ENCODE measurements around the gene SQSTM1. TPM values are rescaled to one million over a fixed set of nuclear protein-coding genes. Genes with fewer than 3 reads are reported as not detected.

Gene SQSTM1
- total RNA-seq, 3 donors from 2014 or later: 302 to 348 (median 321) TPM

DNA sequence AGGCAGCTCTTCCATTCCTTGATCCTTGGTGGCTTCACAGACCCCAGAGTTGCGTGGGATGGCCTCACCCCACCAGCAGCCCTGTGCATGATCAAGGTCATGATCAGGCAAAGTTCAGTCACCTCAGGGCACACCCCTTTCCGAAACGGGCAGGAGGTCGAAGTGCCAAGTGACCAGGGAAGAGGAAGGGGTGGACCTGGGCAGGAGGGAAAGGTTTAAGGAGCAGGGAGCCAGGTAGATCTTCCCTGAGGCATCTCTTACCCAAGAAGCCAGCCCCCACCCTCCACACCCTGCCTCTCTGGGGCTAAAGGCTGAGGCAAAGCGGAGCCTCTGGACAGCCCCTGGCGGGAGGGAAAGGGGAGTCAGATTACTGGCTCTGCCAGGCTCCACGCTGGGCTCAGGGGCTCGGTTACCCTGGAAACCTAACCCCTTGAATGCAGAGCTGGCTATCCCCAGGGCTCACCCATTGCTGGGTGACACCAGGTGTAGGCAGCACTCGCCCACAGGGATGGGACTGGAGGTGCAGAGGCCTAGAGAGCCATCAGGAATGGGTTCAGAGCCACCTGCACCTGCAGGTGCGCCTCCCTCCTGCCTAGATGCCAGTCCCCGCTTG lies 17.6 kb upstream of the SQSTM1 start:
- Histone ChIP-seq H3K4me1 (ENCODE audit: low read depth) (peaks cover 45% of the 10 kb centered on the region), H3K36me3 (ENCODE audit: low read depth) (peaks cover 15% of the 10 kb centered on the region), H3K4me3 (no peak overlapping the region), H3K9me3 (no peaks in the 10 kb centered on the region)
- intact Hi-C loops (cut with DNase I, micrococcal nuclease): no loop called here
- ATAC-seq (no peak), DNase-seq (peak in 2 of 3 donors; percentile 12 to 37)
- TF ChIP-seq, protein P1, sequence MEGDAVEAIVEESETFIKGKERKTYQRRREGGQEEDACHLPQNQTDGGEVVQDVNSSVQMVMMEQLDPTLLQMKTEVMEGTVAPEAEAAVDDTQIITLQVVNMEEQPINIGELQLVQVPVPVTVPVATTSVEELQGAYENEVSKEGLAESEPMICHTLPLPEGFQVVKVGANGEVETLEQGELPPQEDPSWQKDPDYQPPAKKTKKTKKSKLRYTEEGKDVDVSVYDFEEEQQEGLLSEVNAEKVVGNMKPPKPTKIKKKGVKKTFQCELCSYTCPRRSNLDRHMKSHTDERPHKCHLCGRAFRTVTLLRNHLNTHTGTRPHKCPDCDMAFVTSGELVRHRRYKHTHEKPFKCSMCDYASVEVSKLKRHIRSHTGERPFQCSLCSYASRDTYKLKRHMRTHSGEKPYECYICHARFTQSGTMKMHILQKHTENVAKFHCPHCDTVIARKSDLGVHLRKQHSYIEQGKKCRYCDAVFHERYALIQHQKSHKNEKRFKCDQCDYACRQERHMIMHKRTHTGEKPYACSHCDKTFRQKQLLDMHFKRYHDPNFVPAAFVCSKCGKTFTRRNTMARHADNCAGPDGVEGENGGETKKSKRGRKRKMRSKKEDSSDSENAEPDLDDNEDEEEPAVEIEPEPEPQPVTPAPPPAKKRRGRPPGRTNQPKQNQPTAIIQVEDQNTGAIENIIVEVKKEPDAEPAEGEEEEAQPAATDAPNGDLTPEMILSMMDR (IDR thresholded peaks at IDR 0.05): no peak

DNA sequence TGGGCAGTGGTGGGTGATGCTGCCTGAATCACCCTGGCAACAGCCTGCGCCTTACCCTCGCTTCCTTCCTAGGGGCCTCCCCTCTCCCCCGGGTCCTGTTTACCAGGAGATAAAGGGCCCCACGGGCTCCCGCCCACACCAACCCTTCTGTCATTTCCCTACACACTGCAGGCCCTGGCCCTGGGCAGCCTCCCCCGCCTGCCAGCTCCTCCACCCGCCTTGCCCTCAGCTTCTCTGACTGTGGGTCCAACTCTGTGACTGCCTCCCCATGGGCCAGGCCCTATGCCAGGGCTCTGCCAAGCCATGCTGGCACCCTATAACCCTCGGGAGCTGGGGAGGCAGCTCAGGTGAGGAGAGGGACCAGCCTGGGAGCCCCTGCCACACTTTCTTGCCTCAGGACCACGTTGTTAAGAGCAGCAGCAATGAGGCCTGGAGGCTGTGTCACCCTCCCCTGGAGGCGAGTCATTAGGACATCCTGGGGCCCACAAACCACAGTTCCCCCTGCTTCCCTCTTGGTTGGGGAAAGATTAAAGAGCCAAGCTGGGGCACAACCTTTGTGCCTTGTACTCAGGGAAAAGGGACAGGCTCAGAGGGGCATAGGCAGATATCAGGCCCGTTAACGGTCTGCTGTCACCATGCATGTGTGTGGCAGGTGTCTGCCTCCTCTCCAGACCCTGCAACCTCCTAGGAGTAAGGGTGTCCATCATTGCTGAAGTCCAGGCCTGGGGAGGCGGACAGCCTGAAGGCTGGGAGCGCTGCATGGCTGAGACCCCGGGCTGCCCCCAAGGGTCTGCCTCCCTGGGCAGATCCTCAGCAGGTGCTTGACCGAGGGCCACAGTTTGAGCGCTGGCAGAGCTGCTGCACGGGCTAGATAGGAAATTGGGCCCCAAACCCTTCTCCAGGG lies 16.8 kb upstream of the SQSTM1 start:
- H3K36me3 ChIP-seq (ENCODE audit: low read depth): peaks cover 10% of the 10 kb centered on the region
- TF ChIP-seq, protein P1 (IDR thresholded peaks at IDR 0.05): no peak
- intact Hi-C loops (cut with DNase I, micrococcal nuclease): no loop called here
- no peak overlapping the region for H3K4me3 ChIP-seq
- ATAC-seq: no peak
- DNase-seq: peak; percentile 15 to 69 (median 42)
- H3K4me1 ChIP-seq (ENCODE audit: low read depth): peaks cover 51% of the 10 kb centered on the region
- H3K9me3 ChIP-seq: no peaks in the 10 kb centered on the region

DNA sequence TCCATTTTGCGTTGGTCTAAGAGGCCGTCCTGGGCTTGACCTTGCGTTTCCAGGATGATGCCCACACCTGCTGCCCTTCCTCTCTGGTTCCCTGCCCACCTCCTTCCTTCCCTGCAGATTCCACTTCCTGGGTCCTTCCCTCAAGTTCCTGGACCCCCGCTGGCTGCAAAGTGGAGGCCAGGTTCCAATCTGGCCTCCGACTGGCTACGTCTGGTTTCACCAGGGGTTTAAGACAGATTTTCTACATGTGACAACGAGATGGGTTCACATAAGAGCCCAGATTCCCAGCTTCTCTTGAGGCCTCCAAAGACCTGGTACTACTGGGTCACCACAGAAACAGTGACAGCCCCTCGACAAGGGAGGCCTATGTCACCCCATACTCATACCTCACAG lies 16.2 kb upstream of the SQSTM1 start:
- no peak for ATAC-seq
- H3K4me3 ChIP-seq: no peak overlapping the region
- H3K9me3 ChIP-seq: no peaks in the 10 kb centered on the region
- H3K4me1 ChIP-seq (ENCODE audit: low read depth): peaks cover 51% of the 10 kb centered on the region
- intact Hi-C loops (cut with DNase I, micrococcal nuclease): no loop called here
- TF ChIP-seq, protein P1 (IDR thresholded peaks at IDR 0.05): no peak
- peaks cover 4% of the 10 kb centered on the region for H3K36me3 ChIP-seq (ENCODE audit: low read depth)
- DNase-seq: no peak

DNA sequence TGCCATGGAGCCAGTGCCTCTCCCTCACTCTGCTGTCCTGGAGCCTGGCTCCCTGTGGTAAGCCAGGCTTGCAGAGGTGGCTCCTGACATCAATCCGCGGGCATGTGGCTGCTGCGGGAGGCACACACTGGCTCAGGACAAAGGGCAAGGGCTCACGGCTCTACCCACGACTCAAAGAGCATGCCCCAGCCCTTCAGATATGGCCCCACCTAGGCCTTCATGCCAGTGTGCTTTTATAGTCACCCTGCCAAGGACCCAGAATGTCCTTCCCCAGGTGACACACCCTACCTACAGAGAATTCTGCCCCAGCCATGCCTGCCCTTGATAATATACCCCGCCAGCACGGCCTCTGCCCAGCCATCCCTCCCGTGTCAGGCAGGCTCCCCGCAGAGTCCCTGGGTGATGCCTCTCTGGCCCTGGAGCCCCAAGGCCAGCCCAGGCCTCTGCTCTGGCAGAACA lies 15.6 kb upstream of the SQSTM1 start:
- peak overlapping the region; percentile 87 for H3K4me3 ChIP-seq
- H3K36me3 ChIP-seq (ENCODE audit: low read depth): no peaks in the 10 kb centered on the region
- peak; percentile 82 to 87 (median 84) for DNase-seq
- intact Hi-C loops (cut with DNase I, micrococcal nuclease): no loop called here
- TF ChIP-seq, protein P1 (IDR thresholded peaks at IDR 0.05): no peak
- no peaks in the 10 kb centered on the region for H3K9me3 ChIP-seq
- H3K4me1 ChIP-seq (ENCODE audit: low read depth): peaks cover 51% of the 10 kb centered on the region
- peak; percentile 66 for ATAC-seq

DNA sequence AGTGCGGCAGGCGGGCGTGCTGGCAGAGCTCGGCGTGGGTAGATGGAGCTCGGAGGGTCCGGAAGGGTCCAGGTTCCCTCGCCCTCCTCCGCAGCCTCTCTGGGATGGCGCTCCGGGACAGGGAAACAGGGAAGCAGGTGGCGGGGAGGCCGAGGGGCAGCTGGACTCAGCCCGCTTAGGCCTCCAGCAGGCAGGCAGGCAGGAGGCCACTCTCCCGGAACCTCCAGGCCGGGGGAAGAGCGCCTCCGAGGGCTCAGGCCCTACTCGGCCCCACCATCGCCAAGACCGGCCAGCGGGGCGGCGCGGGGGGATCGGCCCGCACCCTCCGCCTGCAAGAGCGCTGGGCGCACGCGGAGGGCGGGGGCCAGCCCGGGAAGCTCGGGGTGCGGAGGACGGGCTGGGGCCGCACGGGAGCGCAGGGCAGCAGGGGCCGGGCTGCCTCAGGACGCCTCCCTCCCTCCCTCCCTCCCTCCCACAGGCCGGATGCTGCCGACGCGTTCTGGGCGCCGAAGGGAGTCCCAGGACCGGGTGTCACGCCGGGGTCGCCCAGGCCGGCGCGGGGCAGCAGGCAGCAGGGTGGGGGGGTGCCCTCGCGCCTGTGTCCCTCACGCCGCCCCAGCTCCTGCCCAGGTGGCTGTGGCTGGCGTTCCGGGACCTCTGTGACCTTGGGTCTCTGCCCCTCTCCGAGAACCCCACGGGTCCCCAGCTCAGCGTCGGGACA lies 15.0 kb upstream of the SQSTM1 start:
- peaks cover 51% of the 10 kb centered on the region for H3K4me1 ChIP-seq (ENCODE audit: low read depth)
- TF ChIP-seq, protein P1 (IDR thresholded peaks at IDR 0.05): no peak
- no peaks in the 10 kb centered on the region for H3K36me3 ChIP-seq (ENCODE audit: low read depth)
- H3K4me3 ChIP-seq: peak overlapping the region; percentile 87
- peak; percentile 23 for ATAC-seq
- no peaks in the 10 kb centered on the region for H3K9me3 ChIP-seq
- intact Hi-C loops (cut with DNase I, micrococcal nuclease): no loop called here
- peak; percentile 35 to 80 (median 70) for DNase-seq

All from mucosa of descending colon (tissue), 3 donors.